ENCODE measurements around the gene SYNE2.

Gene SYNE2

DNA sequence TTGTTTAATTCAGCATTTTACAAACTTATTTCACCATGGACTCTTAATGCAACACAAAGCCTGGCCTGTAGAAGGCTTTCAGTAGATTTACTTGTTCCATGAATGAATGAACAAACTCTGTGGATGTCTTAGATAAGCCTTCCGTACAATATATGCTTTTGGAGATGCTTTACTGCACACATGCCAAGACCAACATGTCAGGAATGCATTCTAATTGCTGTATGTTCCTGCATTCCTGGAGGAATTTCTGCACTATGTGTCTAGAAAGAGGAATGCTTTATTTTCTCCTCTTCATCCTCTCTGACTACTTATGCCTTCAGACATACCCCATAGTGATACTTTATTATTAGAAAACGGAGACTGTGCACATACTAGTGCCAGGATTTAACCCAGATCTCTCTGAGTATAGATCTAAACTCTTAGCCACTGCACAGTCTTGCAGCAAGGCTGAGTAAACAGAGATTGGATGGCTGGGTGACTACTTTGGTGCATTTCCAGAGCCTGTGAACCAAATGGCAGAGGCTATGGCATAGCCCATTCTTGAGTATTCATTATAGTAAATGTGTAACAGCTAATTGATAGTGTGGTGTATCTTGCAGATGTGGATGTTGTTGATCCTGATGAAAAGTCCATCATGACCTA lies 108.2 kb downstream of the SYNE2 start:
- DNase-seq, result no peak

GRCh38 chr14:63962906-63963305 lies 110.1 kb downstream of the SYNE2 start:
- no peak for DNase-seq

DNA sequence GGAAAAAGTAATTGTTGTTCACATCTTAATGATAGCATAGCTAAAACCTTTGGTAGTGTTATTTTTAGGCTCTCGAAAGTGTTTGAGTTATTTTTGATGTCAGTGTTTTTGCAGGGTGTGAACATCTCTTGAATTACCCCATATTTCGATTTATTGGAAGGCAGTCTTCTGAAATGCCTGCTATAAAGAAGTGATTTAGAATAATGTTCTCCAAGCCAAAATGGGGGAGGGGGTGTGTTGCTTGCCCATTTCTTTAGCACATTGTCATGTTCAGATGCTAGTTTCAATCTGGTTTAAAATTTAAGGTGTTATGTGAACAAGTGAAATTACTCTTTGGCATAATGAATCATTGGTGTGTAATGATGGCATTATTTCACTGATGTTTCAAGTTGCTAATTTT lies 110.6 kb downstream of the SYNE2 start:
- no peak for DNase-seq

GRCh38 chr14:63964113-63964512 lies 111.3 kb downstream of the SYNE2 start:
- DNase-seq, result no peak

- DNase-seq, result no peak
Measured at GRCh38 chr14:63966407-63966806, 113.6 kb downstream of the SYNE2 start.

DNA sequence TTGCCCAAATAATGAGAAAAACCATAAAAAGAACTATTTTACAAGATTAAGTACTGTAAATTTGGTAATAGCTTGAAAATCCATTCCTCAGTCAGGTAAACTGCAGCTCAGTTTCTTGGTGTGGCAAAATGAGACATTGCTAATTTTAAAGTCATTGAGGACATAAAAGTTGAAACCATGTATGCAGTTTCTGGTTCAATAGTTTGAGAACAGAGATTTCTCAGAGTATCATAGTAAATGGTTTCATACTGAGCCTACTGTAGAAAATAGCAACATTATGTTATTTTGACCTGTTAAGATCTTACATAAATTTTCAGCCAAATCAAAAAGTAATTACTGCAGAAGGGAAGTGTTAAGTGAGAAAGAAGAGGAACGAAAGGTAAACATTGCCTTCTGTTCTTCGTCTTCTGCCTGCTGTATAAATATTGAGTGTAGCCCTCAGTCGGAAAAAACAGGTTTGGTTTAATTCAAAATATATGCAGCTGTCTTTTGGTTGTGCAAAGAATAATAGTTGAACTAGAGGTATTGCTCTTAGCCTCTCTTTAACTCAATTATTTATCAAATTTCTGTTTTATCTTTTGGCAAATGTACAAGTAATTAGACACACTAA lies 119.6 kb downstream of the SYNE2 start:
- no peak for DNase-seq

DNA sequence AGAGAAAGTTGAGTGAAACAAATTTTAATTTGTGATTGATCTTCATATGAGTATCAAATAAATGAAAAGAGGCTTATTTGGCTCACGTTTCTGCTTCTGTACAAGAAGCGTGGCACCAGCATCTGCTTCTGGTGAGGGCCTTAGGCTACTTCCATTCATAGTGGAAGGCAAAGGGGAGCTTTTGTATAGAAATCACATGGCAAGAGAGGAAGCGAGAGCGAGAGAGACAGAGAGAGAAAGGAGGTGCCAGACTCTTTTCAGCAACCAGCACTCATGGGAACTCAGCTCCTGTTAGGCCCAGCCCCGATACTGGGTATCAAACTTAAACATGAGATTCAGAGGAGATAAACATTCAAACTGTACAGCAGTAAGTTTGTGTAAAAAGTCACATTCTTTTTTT lies 121.4 kb downstream of the SYNE2 start:
- DNase-seq, result no peak

GRCh38 chr14:63981569-63981968 lies 128.8 kb downstream of the SYNE2 start:
- no peak for DNase-seq

GRCh38 chr14:63982156-63982555 lies 129.4 kb downstream of the SYNE2 start:
- DNase-seq, result no peak

DNA sequence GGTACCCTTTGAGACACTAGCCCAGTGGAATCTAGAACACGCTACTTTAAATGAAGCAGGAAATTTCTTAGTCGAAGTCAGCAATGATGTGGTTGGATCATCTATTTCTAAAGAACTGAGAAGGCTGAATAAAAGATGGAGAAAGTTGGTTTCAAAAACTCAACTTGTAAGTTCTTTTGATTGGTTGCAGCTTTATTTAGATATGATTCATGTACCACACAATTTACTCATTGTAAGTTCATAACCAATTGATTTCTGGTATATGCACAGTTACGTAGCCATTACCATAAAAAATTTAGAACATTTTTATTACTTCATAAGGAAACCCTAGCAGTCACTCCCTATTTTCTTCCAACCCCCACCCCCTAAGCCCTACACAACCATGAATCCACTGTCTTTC lies 129.8 kb downstream of the SYNE2 start:
- DNase-seq, result no peak

GRCh38 chr14:63986789-63987533 lies 134.2 kb downstream of the SYNE2 start:
- no peak for DNase-seq

GRCh38 chr14:63988579-63988978 lies 135.8 kb downstream of the SYNE2 start:
- DNase-seq, result no peak

- peak in 1 of 2 donors; percentile 7 for DNase-seq
Measured at GRCh38 chr14:63991833-63992232, 139.0 kb downstream of the SYNE2 start.

GRCh38 chr14:63992858-63993257 lies 140.1 kb downstream of the SYNE2 start:
- DNase-seq, result no peak

GRCh38 chr14:63993992-63994391 lies 141.2 kb downstream of the SYNE2 start:
- DNase-seq, result peak in 1 of 2 donors; percentile 33

GRCh38 chr14:63995285-63995684 lies 142.5 kb downstream of the SYNE2 start:
- no peak for DNase-seq

GRCh38 chr14:63996016-63996415 lies 143.2 kb downstream of the SYNE2 start:
- no peak for DNase-seq

DNA sequence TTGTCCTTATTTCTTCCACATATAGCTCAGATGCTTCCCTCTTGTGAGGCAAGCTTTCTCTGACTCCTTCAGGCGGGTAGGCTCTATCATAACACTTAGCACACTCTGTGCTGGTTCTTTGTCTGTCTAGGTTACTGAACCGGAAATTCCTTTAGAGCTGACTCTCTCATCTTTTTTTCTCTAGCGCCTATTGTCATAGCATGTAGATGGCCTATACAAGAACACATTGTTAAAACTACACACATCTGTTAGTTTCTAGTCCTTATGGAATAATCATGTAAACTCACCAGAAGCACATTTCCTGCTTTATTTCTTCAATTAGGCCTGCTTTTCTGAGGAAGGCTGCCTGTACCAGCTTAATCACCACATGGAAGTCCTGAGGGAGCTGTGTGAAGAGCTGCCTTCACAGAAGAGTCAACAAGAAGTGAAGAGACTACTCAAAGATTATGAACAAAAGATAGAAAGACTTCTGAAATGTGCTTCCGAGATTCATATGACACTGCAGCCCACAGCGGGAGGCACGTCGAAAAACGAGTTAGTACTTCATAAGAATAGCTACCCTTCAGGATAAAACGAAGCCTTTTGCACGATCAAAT lies 143.9 kb downstream of the SYNE2 start:
- no peak for DNase-seq

DNA sequence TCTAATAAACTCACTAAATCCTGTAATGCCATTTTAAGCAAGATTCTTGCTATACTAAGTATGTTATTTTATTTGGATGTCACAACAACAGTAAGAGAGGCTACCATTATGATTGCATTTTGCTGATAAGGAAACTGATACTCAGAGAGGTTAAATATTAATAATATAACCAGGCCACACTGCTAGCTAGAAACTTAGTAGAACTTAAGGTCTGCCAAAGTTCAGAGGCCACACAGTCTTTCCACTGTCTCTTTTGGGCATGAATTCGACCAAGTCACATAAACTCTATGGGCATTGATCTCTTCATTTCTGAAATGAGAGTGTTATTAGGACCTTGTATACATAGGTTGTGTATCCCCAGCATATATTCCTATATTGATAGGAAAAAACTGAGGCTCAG lies 147.9 kb downstream of the SYNE2 start:
- no peak for DNase-seq

DNA sequence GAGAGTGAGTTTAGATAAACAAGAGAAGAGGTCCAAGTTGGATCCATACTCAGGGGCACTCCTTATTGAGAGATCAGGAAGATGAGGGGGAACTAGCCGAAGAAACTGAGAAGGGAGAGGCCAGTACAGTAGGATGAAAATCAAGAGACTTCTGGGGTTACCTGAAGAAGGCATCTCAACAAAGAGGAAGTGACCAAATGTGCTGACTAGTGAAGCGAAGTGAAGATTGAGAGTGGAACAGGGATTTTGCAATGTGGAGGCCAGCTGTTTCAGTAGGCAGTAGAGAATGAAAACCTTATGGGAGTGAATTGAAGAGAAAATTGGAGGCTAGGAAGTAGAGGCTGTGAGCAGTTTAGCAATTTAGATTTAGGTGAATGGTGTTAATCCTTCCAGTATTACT lies 153.0 kb downstream of the SYNE2 start:
- no peak for DNase-seq

GRCh38 chr14:64008016-64008415 lies 155.2 kb downstream of the SYNE2 start:
- no peak for DNase-seq

GRCh38 chr14:64012003-64012402 lies 159.2 kb downstream of the SYNE2 start:
- no peak for DNase-seq

GRCh38 chr14:64012720-64013119 lies 159.9 kb downstream of the SYNE2 start:
- DNase-seq, result no peak

DNA sequence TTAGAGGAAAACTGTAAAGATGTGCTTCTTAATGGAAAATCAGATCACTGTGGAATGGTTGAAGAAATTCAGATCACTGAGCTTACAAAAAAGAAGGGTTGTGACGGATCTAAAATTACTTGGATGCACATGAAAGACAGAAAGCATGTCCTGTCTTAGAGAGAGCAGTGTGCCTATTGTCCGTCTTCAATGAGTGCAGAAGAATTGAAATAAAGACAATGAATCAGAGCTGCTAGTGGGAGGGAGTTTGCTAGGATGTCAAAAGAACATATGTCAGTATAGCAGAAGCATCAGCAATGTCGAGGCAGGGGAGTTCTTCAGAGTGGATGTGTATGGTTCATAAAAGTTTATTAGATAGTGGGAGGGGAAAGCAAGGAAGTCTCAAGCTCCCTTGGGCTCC lies 172.7 kb downstream of the SYNE2 start:
- DNase-seq, result no peak

Data from CD4-positive, alpha-beta T cell treated with Interferon alpha-2 for 1 hour (primary cell).